PC-3 (cell line): ENCODE data around the gene CRACR2B. TPM values are rescaled to one million over a fixed set of nuclear protein-coding genes. Genes with fewer than 3 reads are reported as not detected.

ENCODE experiments used
- ATAC-seq: fragments of 200-7000 bp; cut with Tn5 transposase; 2 replicates; pipeline ENCODE4 v1.9.1; 2020; ENCODE audit warnings: mild to moderate bottlenecking, moderate library complexity
- BruUV-seq: library from RNA; stranded (reverse); fragments of 400-500 nt; replicated peaks from 2 replicates; lab custom pipeline; 2021; lab: Mats Ljungman, UMichigan
- CTCF ChIA-PET: fragments of 300-600 bp; sonication (Branson Sonifier 250); formaldehyde crosslinking; loops from one replicate; lab custom pipeline; 2022; ENCODE audit warnings: antibody characterized with exemption; lab: Charles Lee
- POLR2A ChIA-PET: fragments of 300-600 bp; sonication (Branson Sonifier 250); formaldehyde crosslinking; loops from one replicate; lab custom pipeline; 2022; ENCODE audit warnings: antibody characterized with exemption; ENCODE audit not compliant: unreplicated experiment; lab: Charles Lee
- DNase-seq: peaks from one replicate; pipeline ENCODE4 v3.0.0-alpha.2; 2015
- H2AFZ ChIP-seq: fragments of 300-600 bp; sonication (generic); 2 replicates; pipeline ENCODE4 v1.6.0; 2016; ENCODE audit warnings: antibody characterized with exemption, low read length
- H3F3A ChIP-seq: fragments of 300-600 bp; sonication (generic); one replicate; pipeline ENCODE4 v1.6.0; 2017; ENCODE audit warnings: antibody characterized with exemption, low read length, control low read depth, mild to moderate bottlenecking; ENCODE audit not compliant: unreplicated experiment
- H3K27ac ChIP-seq: fragments of 300-600 bp; sonication (generic); 2 replicates; pipeline ENCODE4 v1.5.1; 2016; ENCODE audit warnings: mild to moderate bottlenecking, low read length
- H3K27me3 ChIP-seq: fragments of 300-600 bp; sonication (generic); 2 replicates; pipeline ENCODE4 v1.6.1; 2016; ENCODE audit warnings: low read length, mixed read lengths
- H3K36me3 ChIP-seq: fragments of 300-600 bp; sonication (generic); 2 replicates; pipeline ENCODE4 v1.6.1; 2016; ENCODE audit warnings: low read depth, mixed run types, low read length, mixed read lengths
- H3K4me1 ChIP-seq: fragments of 300-600 bp; sonication (generic); 2 replicates; pipeline ENCODE4 v1.5.1; 2016; ENCODE audit warnings: low read length; ENCODE audit not compliant: insufficient read depth
- H3K4me2 ChIP-seq: fragments of 300-600 bp; sonication (generic); 2 replicates; pipeline ENCODE4 v1.6.0; 2016; ENCODE audit warnings: low read length
- H3K4me3 ChIP-seq: fragments of 300-600 bp; sonication (generic); 2 replicates; pipeline ENCODE4 v1.5.1; 2016; ENCODE audit warnings: mild to moderate bottlenecking, low read length, mixed read lengths
- H3K79me2 ChIP-seq: fragments of 300-600 bp; sonication (generic); 2 replicates; pipeline ENCODE4 v1.6.1; 2017; ENCODE audit warnings: low read length, mixed read lengths
- H3K9ac ChIP-seq: fragments of 300-600 bp; sonication (generic); 2 replicates; pipeline ENCODE4 v1.6.0; 2016; ENCODE audit warnings: mild to moderate bottlenecking, low read length
- H3K9me2 ChIP-seq: fragments of 300-600 bp; sonication (generic); replicated peaks from 2 replicates; pipeline ENCODE4 v1.6.1; 2016; ENCODE audit warnings: mixed run types, low read length, mixed read lengths
- H3K9me3 ChIP-seq: fragments of 300-600 bp; sonication (generic); 2 replicates; pipeline ENCODE4 v1.6.1; 2016; ENCODE audit warnings: low read length, mixed read lengths
- H4K20me1 ChIP-seq: fragments of 300-600 bp; sonication (generic); 2 replicates; pipeline ENCODE4 v1.6.1; 2016; ENCODE audit warnings: low read length, mixed read lengths
- CTCF ChIP-seq: fragments of 300-600 bp; sonication (generic); conservative IDR thresholded peaks from 2 replicates; pipeline ENCODE4 v1.5.1; 2017; ENCODE audit warnings: antibody characterized with exemption, low read depth, mild to moderate bottlenecking, low read length
- EZH2 ChIP-seq: fragments of 300-600 bp; sonication (generic); IDR thresholded peaks from one replicate; pipeline ENCODE4 v1.6.1; 2017; ENCODE audit warnings: antibody characterized with exemption, mild to moderate bottlenecking, low read length; ENCODE audit not compliant: unreplicated experiment
- EZH2phosphoT487 ChIP-seq: fragments of 300-600 bp; sonication (generic); IDR thresholded peaks from 2 replicates; pipeline ENCODE4 v1.6.1; 2018; ENCODE audit warnings: mild to moderate bottlenecking, antibody characterized with exemption, low read length, borderline replicate concordance
- intact Hi-C: fragments of 100-400 bp; cut with micrococcal nuclease; formaldehyde crosslinking; loops from 2 replicates; pipeline ENCODE4 v1.9.0; 2023
- total RNA-seq: library from RNA; depleted of rRNA; stranded (reverse); fragments of >200 nt; gene quantifications from 2 replicates; pipeline ENCODE4 v1.2.3, GENCODE V29; 2014

The CRACR2B gene
- total RNA-seq, 1 experiment from 2014 or later = 10.6 TPM

- Histone ChIP-seq H3K9ac (peak overlapping the region; percentile 67), H3K9me2 (no peaks in the 10 kb centered on the region), H4K20me1 (peaks cover 13% of the 10 kb centered on the region; the same call in 1 of the 2 replicates), H3K9me3 (no peaks in the 10 kb centered on the region), H3K36me3 (no peaks in the 10 kb centered on the region), H3K27ac (peak overlapping the region; percentile 30; the same call in 1 of the 2 replicates), H3K79me2 (peaks cover 25% of the 10 kb centered on the region), H3K4me1 (peaks cover 26% of the 10 kb centered on the region), H3K4me3 (peak overlapping the region; percentile 89), H3F3A (no peaks in the 10 kb centered on the region), H2AFZ (peak overlapping the region; percentile 74), H3K27me3 (no peaks in the 10 kb centered on the region), H3K4me2 (peak overlapping the region; percentile 100)
- POLR2A ChIA-PET = interaction anchor here (0.6 to 2.1 kb wide), 7 partner anchors 13 to 255 kb away, joined by 3 to 19 read pairs (median 8); partner anchors contain the start of genes CD151 and TSPAN4
- intact Hi-C loops = no loop called here
- no TSS peak for BruUV-seq
- ATAC-seq (peak; percentile 59), DNase-seq (peak; percentile 80)
- CTCF ChIA-PET = interaction anchor here (1.9 kb wide), 1 partner anchor 13 kb away, joined by 18 read pairs; the partner anchor contains the start of gene CD151
- TF ChIP-seq EZH2phosphoT487 (no peak), EZH2 (no peak), CTCF (no peak)
Measured at GRCh38 chr11:819129-819931, 8.4 kb upstream of the CRACR2B start.

- H3K4me3 ChIP-seq = peak overlapping the region; percentile 89
- peaks cover 25% of the 10 kb centered on the region for H3K79me2 ChIP-seq
- H3K36me3 ChIP-seq = no peaks in the 10 kb centered on the region
- H2AFZ ChIP-seq = peak overlapping the region; percentile 42; the same call in 1 of the 2 replicates
- ChIA-PET POLR2A (interaction anchor here (1.0 to 2.1 kb wide), 3 partner anchors 12 to 24 kb away, joined by 3 to 16 read pairs (median 12); partner anchors contain the start of gene CD151), CTCF (interaction anchor here (1.9 kb wide), 1 partner anchor 12 kb away, joined by 18 read pairs; the partner anchor contains the start of gene CD151)
- TSS peak; percentile 66 for BruUV-seq
- DNase-seq (peak; percentile 88), ATAC-seq (peak; percentile 48)
- no peaks in the 10 kb centered on the region for H3K9me3 ChIP-seq
- H3K9ac ChIP-seq = peak overlapping the region; percentile 67
- H3K27me3 ChIP-seq = no peaks in the 10 kb centered on the region
- no peak for TF ChIP-seq EZH2
- TF ChIP-seq CTCF = no peak
- TF ChIP-seq EZH2phosphoT487 = no peak
- H4K20me1 ChIP-seq = peaks cover 13% of the 10 kb centered on the region; the same call in 1 of the 2 replicates
- H3K4me1 ChIP-seq = peaks cover 33% of the 10 kb centered on the region
- intact Hi-C loops = loop anchor here (2.0 kb wide), 1 partner anchor 23 kb away; no protein-coding TSS in a partner anchor
- no peaks in the 10 kb centered on the region for H3K9me2 ChIP-seq
- H3F3A ChIP-seq = no peaks in the 10 kb centered on the region
- H3K4me2 ChIP-seq = peak overlapping the region; percentile 100
- H3K27ac ChIP-seq = peak overlapping the region; percentile 57; the same call in 1 of the 2 replicates
Measured at GRCh38 chr11:819943-820649, 7.6 kb upstream of the CRACR2B start.
